HepG2 (cell line): ENCODE measurements around the gene XAF1. TPM values are rescaled to one million over a fixed set of nuclear protein-coding genes. Genes with fewer than 3 reads are reported as not detected.

Experiments used
- ARID3A ChIP-seq: IDR thresholded peaks from 2 replicates; pipeline ENCODE4 v1.6.1; 2012; ENCODE audit warnings: low read depth, low read length, improper control_type of control experiment
- DMAP1 ChIP-seq: IDR thresholded peaks from 2 replicates; pipeline ENCODE4 v1.6.1; 2016
- FOXK1 ChIP-seq: sonication (generic); formaldehyde crosslinking; IDR thresholded peaks from 2 replicates; pipeline ENCODE4 v1.4.0; 2020; ENCODE audit warnings: low read depth, missing genetic modification reagents, borderline replicate concordance
- MTA1 ChIP-seq: sonication (generic); formaldehyde crosslinking; IDR thresholded peaks from 2 replicates; pipeline ENCODE4 v1.4.0; 2020; ENCODE audit warnings: missing genetic modification reagents, mild to moderate bottlenecking, borderline replicate concordance
- NCOA1 ChIP-seq: sonication (generic); formaldehyde crosslinking; IDR thresholded peaks from 2 replicates; pipeline ENCODE4 v1.9.0; 2021; ENCODE audit warnings: missing genetic modification reagents
- PHF8 ChIP-seq: sonication (generic); formaldehyde crosslinking; IDR thresholded peaks from 2 replicates; pipeline ENCODE4 v1.5.0; 2020; ENCODE audit warnings: missing genetic modification reagents
- SNAPC4 ChIP-seq: sonication (generic); formaldehyde crosslinking; IDR thresholded peaks from 2 replicates; pipeline ENCODE4 v1.4.0; 2020; ENCODE audit warnings: mild to moderate bottlenecking, missing genetic modification reagents
- TIGD3 ChIP-seq: sonication (generic); formaldehyde crosslinking; IDR thresholded peaks from 2 replicates; pipeline ENCODE4 v1.5.1; 2020; ENCODE audit warnings: mild to moderate bottlenecking, missing genetic modification reagents, borderline replicate concordance
- ZBTB26 ChIP-seq: IDR thresholded peaks from 2 replicates; pipeline ENCODE4 v1.6.1; 2016; ENCODE audit warnings: missing compliant biosample characterization, missing genetic modification reagents, borderline replicate concordance
- ZMYM2 ChIP-seq: sonication (generic); formaldehyde crosslinking; IDR thresholded peaks from 2 replicates; pipeline ENCODE4 v1.8.0; 2022; ENCODE audit warnings: mild to moderate bottlenecking, missing genetic modification reagents
- ZNF124 ChIP-seq: sonication (generic); formaldehyde crosslinking; IDR thresholded peaks from 2 replicates; pipeline ENCODE4 v1.4.0; 2020; ENCODE audit warnings: missing genetic modification reagents
- ZNF547 ChIP-seq: sonication (generic); formaldehyde crosslinking; IDR thresholded peaks from 2 replicates; pipeline ENCODE4 v1.5.1; 2020; ENCODE audit warnings: mild to moderate bottlenecking, missing genetic modification reagents
- ZNF644 ChIP-seq: IDR thresholded peaks from 2 replicates; pipeline ENCODE4 v1.6.1; 2016; ENCODE audit warnings: low read depth
- ZNF709 ChIP-seq: sonication (generic); formaldehyde crosslinking; IDR thresholded peaks from 2 replicates; pipeline ENCODE4 v1.5.0; 2020; ENCODE audit warnings: mild to moderate bottlenecking, missing genetic modification reagents
- ZNF768 ChIP-seq: sonication (generic); formaldehyde crosslinking; IDR thresholded peaks from 2 replicates; pipeline ENCODE4 v1.4.0; 2020; ENCODE audit warnings: missing genetic modification reagents
- ZNF770 ChIP-seq: sonication (generic); formaldehyde crosslinking; IDR thresholded peaks from 2 replicates; pipeline ENCODE4 v1.5.0; 2020; ENCODE audit warnings: mild to moderate bottlenecking, missing genetic modification reagents
- ZNF772 ChIP-seq: sonication (generic); formaldehyde crosslinking; IDR thresholded peaks from 2 replicates; pipeline ENCODE4 v1.5.0; 2020; ENCODE audit warnings: mild to moderate bottlenecking, missing genetic modification reagents
- ZNF878 ChIP-seq: sonication (generic); formaldehyde crosslinking; IDR thresholded peaks from 2 replicates; pipeline ENCODE4 v1.8.1; 2023; ENCODE audit warnings: mild to moderate bottlenecking, missing genetic modification reagents, moderate library complexity
- ZSCAN22 ChIP-seq: sonication (generic); formaldehyde crosslinking; IDR thresholded peaks from 2 replicates; pipeline ENCODE4 v1.4.0; 2020; ENCODE audit warnings: mild to moderate bottlenecking, missing genetic modification reagents
- polyA plus RNA-seq, 8 experiments: library from polyadenylated mRNA; depleted of rRNA in 3 of 8; stranded (reverse) in 7 of 8; unstranded in 1 of 8; fragments of >200 nt; fragmentation: Illumina TruSeq in 4 of 8; extraction: Trizol in 4 of 8; gene quantifications; 2 replicates each; pipeline versions ENCODE4 v1.2.1 to v1.2.3, GENCODE V29; 2011 to 2016; ENCODE audit warnings: low read depth in 4 of 8, missing spikeins in 1 of 8, mixed read lengths in 1 of 8; ENCODE audit not compliant: insufficient read depth in 1 of 8
- total RNA-seq, 5 experiments: library from RNA; depleted of rRNA; stranded (reverse); fragments of >200 nt; fragmentation: Illumina TruSeq; extraction: Trizol; gene quantifications; 2 replicates each; pipeline ENCODE4 v1.2.3, GENCODE V29; 2016; ENCODE audit warnings: low read depth in 1 of 5

XAF1 gene
- total and polyA plus RNA-seq, 2 of the 13 experiments (the other 11 are each of a cell fraction or from before 2014, with no cell fraction given): 1.2 to 2.4 TPM

GRCh38 chr17:6711081-6711674, 44.7 kb upstream of the XAF1 start (continued):
- TF ChIP-seq ZNF709 (no peak), SNAPC4 (CRISPR knock-in tag) (no peak), TIGD3 (no peak), ZNF768 (CRISPR knock-in tag) (no peak), ZBTB26 (CRISPR knock-in tag) (no peak), DMAP1 (CRISPR knock-in tag) (no peak), ZNF547 (no peak), FOXK1 (CRISPR knock-in tag) (no peak; the same call in 1 of the 2 replicates), PHF8 (0 out of 2 replicates have a peak, but pooled peaks have one; percentile 23), ZNF644 (CRISPR knock-in tag) (no peak), NCOA1 (CRISPR knock-in tag) (no peak; the same call in 1 of the 2 replicates), ZNF770 (CRISPR knock-in tag) (no peak), ZNF124 (CRISPR knock-in tag) (no peak), MTA1 (CRISPR knock-in tag) (peak; percentile 60; the same call in 1 of the 2 replicates), ARID3A (no peak), ZNF878 (CRISPR knock-in tag) (0 out of 2 replicates have a peak, but pooled peaks have one; percentile 30), ZSCAN22 (CRISPR knock-in tag) (no peak), ZMYM2 (no peak), ZNF772 (CRISPR knock-in tag) (peak; percentile 46; the same call in 1 of the 2 replicates)
